Endothelial cell of umbilical vein (primary cell): ENCODE results near the gene SLC35F3.

Source experiments
- EZH2 ChIP-seq: IDR thresholded peaks from 2 replicates; pipeline ENCODE4 v1.6.1; 2012; ENCODE audit warnings: borderline replicate concordance, low read depth, mild to moderate bottlenecking, moderate library complexity, low read length, inconsistent platforms; ENCODE audit not compliant: severe bottlenecking
- MYC ChIP-seq: IDR thresholded peaks from one replicate; pipeline ENCODE4 v1.6.1; 2011; ENCODE audit warnings: mild to moderate bottlenecking, low read depth, low read length
- POLR2AphosphoS5 ChIP-seq: IDR thresholded peaks from 2 replicates; pipeline ENCODE4 v1.6.1; 2012; ENCODE audit warnings: low read depth, mild to moderate bottlenecking, control low read depth, low read length, moderate library complexity; ENCODE audit not compliant: insufficient read depth
- TF ChIP-seq, protein P1 (sequence below), 2 donors: IDR thresholded peaks; 1 replicate in 1 of 2; 2 replicates in 1 of 2; pipeline ENCODE4 v1.5.1; 2011; ENCODE audit warnings: low read length in 2 of 2, mild to moderate bottlenecking in 2 of 2, moderate library complexity in 2 of 2, control low read depth in 1 of 2, inconsistent platforms in 1 of 2, low read depth in 1 of 2; ENCODE audit not compliant: insufficient read depth in 1 of 2; ENCODE audit errors: extremely low read depth in 1 of 2

DNA sequence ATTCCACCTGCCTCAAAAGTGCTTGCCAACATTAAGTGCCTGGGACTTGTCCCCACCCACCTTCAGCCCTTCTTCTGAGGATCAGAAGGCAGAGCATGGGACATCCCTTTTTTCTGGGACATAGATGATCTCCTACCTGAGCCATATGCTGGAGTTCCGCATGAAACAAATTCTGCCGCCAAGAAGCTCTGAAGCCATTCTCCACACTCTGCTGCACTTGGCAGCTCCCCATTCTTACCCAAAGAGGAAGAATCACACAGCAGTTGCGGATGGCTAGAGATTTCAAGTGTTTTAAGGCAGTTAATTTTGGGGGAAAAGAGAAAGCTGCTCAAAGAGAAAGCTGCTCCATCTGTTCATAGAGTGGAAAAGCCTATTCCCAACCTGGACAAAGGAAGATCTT, 271.5 kb downstream of the SLC35F3 start:
- no peak for TF ChIP-seq MYC
- TF ChIP-seq EZH2: no peak
- TF ChIP-seq, protein P1, sequence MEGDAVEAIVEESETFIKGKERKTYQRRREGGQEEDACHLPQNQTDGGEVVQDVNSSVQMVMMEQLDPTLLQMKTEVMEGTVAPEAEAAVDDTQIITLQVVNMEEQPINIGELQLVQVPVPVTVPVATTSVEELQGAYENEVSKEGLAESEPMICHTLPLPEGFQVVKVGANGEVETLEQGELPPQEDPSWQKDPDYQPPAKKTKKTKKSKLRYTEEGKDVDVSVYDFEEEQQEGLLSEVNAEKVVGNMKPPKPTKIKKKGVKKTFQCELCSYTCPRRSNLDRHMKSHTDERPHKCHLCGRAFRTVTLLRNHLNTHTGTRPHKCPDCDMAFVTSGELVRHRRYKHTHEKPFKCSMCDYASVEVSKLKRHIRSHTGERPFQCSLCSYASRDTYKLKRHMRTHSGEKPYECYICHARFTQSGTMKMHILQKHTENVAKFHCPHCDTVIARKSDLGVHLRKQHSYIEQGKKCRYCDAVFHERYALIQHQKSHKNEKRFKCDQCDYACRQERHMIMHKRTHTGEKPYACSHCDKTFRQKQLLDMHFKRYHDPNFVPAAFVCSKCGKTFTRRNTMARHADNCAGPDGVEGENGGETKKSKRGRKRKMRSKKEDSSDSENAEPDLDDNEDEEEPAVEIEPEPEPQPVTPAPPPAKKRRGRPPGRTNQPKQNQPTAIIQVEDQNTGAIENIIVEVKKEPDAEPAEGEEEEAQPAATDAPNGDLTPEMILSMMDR (IDR thresholded peaks at IDR 0.05; ENCODE audit: extremely low read depth in 1 of 2, insufficient read depth in 1 of 2, low read depth in 1 of 2, low read length in 2 of 2): no peak
- no peak for TF ChIP-seq POLR2AphosphoS5
